Measurements from ENCODE around the gene ARMCX1.

GRCh38 chrX:101530944-101531343 is 19.4 kb upstream of the ARMCX1 start:
- TF ChIP-seq CTCF (IDR thresholded peaks at IDR 0.05) (no peak), EP300 (IDR thresholded peaks at IDR 0.05) (no peak), POLR2AphosphoS5 (IDR thresholded peaks at IDR 0.05) (no peak)

Measured in sigmoid colon (tissue), 4 donors.